Sigmoid colon (tissue), 7 donors: ENCODE results near the gene AHNAK2. TPM values are rescaled to one million over a fixed set of nuclear protein-coding genes. Genes with fewer than 3 reads are reported as not detected.
"Not testable (repeated sequence)": the region's sequence is repeated elsewhere in the genome, so short reads cannot be mapped to it uniquely, and the experiment has no call there.

Experiments
- DNase-seq: peaks from one replicate; pipeline ENCODE4 v3.0.0-alpha.2; 2019
- H3K27ac ChIP-seq, 4 donors: fragments of 200-600 bp; sonication (generic); one replicate each; pipeline ENCODE4 v1.5.1; 2016 to 2019; ENCODE audit warnings: mild to moderate bottlenecking in 1 of 4
- H3K27me3 ChIP-seq, 3 donors: fragments of 200-600 bp; sonication (generic); one replicate each; pipeline ENCODE4 v1.5.1; 2019; ENCODE audit warnings: mild to moderate bottlenecking in 1 of 3
- H3K36me3 ChIP-seq, 4 donors: fragments of 200-600 bp; sonication (generic); one replicate each; pipeline ENCODE4 v1.5.1; 2016 to 2019
- H3K4me1 ChIP-seq, 4 donors: fragments of 200-600 bp; sonication (generic); one replicate each; pipeline ENCODE4 v1.5.1; 2017 to 2019
- H3K4me3 ChIP-seq, 4 donors: fragments of 200-600 bp; sonication (generic); one replicate each; pipeline ENCODE4 v1.5.1; 2017 to 2019; ENCODE audit warnings: mild to moderate bottlenecking in 2 of 4, moderate library complexity in 1 of 4
- H3K9me3 ChIP-seq, 4 donors: fragments of 200-600 bp in 3 of 4; sonication (generic) in 3 of 4; one replicate each; pipeline versions ENCODE4 v1.5.1 to v1.6.1; 2013 to 2019
- CTCF ChIP-seq, 4 experiments: fragments of 450-650 bp in 3 of 4; fragments of 200-600 bp in 1 of 4; IDR thresholded peaks; one replicate each; pipeline ENCODE4 v1.5.1; 2016 to 2019; ENCODE audit warnings: antibody characterized with exemption in 4 of 4, mild to moderate bottlenecking in 3 of 4, moderate library complexity in 2 of 4
- EP300 ChIP-seq, 4 donors: sonication (generic); formaldehyde crosslinking; IDR thresholded peaks; one replicate each; pipeline ENCODE4 v1.6.1; 2017; ENCODE audit warnings: antibody characterized with exemption in 4 of 4
- POLR2A ChIP-seq, 2 donors: fragments of 450-650 bp; IDR thresholded peaks; one replicate each; pipeline ENCODE4 v1.6.1; 2016; ENCODE audit warnings: antibody characterized with exemption in 2 of 2, mild to moderate bottlenecking in 2 of 2, moderate library complexity in 2 of 2
- POLR2AphosphoS5 ChIP-seq, 4 donors: sonication (generic); formaldehyde crosslinking; IDR thresholded peaks; one replicate each; pipeline ENCODE4 v1.6.1; 2017; ENCODE audit warnings: antibody characterized with exemption in 4 of 4
- WGBS, 2 donors: extraction: QIAGEN DNeasy Blood & Tissue Kit; methylation state at CpG; one replicate each; pipeline ENCODE4 v1.1.7; 2013; 5-methylcytosine and 5-hydroxymethylcytosine counted together
- intact Hi-C: fragments of 100-400 bp; cut with DNase I; formaldehyde crosslinking; loops from one replicate; pipeline ENCODE4 v1.15.1; 2023
- polyA plus RNA-seq, 3 donors: library from polyadenylated mRNA; stranded (reverse); fragments of 200-250 nt; gene quantifications; one replicate each; pipeline ENCODE4 v1.2.3, GENCODE V29; 2013
- total RNA-seq, 4 donors: library from RNA; depleted of rRNA; stranded (reverse); fragments of >200 nt; gene quantifications; one replicate each; pipeline ENCODE4 v1.1.0, GENCODE V29; 2016
- donor health status: healthy with polysubstance abuse.
- donor health status: Bipolar disorder and iron deficiency.
- donor health status: healthy.

AHNAK2 gene
- total and polyA plus RNA-seq, 7 donors = 0.23 to 218 (median 81.9) TPM

GRCh38 chr14:104943216-104944015 lies 34.8 kb downstream of the AHNAK2 start:
- H3K36me3 ChIP-seq = peaks cover 0 to 100% (median 22%) of the 10 kb centered on the region in 4 donors
- WGBS, 2 donors = 91 to 93% methylated on average over 29 of the region's 29 CpGs

GRCh38 chr14:104942586-104942985 lies 35.6 kb downstream of the AHNAK2 start:
- Histone ChIP-seq H3K27ac (no peak overlapping the region), H3K36me3 (peaks cover 0 to 92% (median 22%) of the 10 kb centered on the region in 4 donors), H3K4me1 (no peaks in the 10 kb centered on the region), H3K27me3 (no peaks in the 10 kb centered on the region), H3K4me3 (no peak overlapping the region), H3K9me3 (no peaks in the 10 kb centered on the region)
- intact Hi-C loops = no loop called here
- peak; percentile 59 for DNase-seq
- WGBS, 2 donors = 93 to 96% methylated on average over 16 of the region's 16 CpGs
- TF ChIP-seq EP300 (IDR thresholded peaks at IDR 0.05) (no peak), POLR2A (IDR thresholded peaks at IDR 0.05) (no peak), CTCF (IDR thresholded peaks at IDR 0.05) (no peak), POLR2AphosphoS5 (IDR thresholded peaks at IDR 0.05) (no peak)

More at GRCh38 chr14:104943216-104944015, 34.8 kb downstream of the AHNAK2 start:
- H3K27ac ChIP-seq, H3K27me3 ChIP-seq, H3K4me1 ChIP-seq, H3K4me3 ChIP-seq, H3K9me3 ChIP-seq, intact Hi-C loops: not testable (repeated sequence)
- DNase-seq = peak; percentile 60

GRCh38 chr14:104941508-104942365 lies 36.4 kb downstream of the AHNAK2 start:
- Histone ChIP-seq H3K27me3 (no peaks in the 10 kb centered on the region), H3K4me1 (no peaks in the 10 kb centered on the region), H3K4me3 (no peak overlapping the region), H3K9me3 (no peaks in the 10 kb centered on the region), H3K36me3 (peaks cover 0 to 83% (median 22%) of the 10 kb centered on the region in 4 donors), H3K27ac (no peak overlapping the region)
- WGBS, 2 donors = 90 to 94% methylated on average over 26 of the region's 26 CpGs
- intact Hi-C loops = no loop called here
- DNase-seq = peak; percentile 53
- no peak for TF ChIP-seq POLR2AphosphoS5 (IDR thresholded peaks at IDR 0.05)
- TF ChIP-seq CTCF (IDR thresholded peaks at IDR 0.05) = no peak
- no peak for TF ChIP-seq POLR2A (IDR thresholded peaks at IDR 0.05)
- no peak for TF ChIP-seq EP300 (IDR thresholded peaks at IDR 0.05)

- no peaks in the 10 kb centered on the region for H3K4me1 ChIP-seq
- no peaks in the 10 kb centered on the region for H3K27me3 ChIP-seq
- intact Hi-C loops = no loop called here
- no peaks in the 10 kb centered on the region for H3K9me3 ChIP-seq
- peak; percentile 32 for DNase-seq
- no peak overlapping the region for H3K27ac ChIP-seq
- no peak overlapping the region for H3K4me3 ChIP-seq
- no peak for TF ChIP-seq POLR2A (IDR thresholded peaks at IDR 0.05)
- no peak for TF ChIP-seq CTCF (IDR thresholded peaks at IDR 0.05)
- TF ChIP-seq POLR2AphosphoS5 (IDR thresholded peaks at IDR 0.05) = no peak
- TF ChIP-seq EP300 (IDR thresholded peaks at IDR 0.05) = no peak
- H3K36me3 ChIP-seq = peaks cover 0 to 72% (median 22%) of the 10 kb centered on the region in 4 donors
- WGBS, 2 donors = 72 to 87% methylated on average over 3 of the region's 3 CpGs
These were observed 37.5 kb downstream of the AHNAK2 start for GRCh38 chr14:104940526-104941150.
